Gastrocnemius medialis (tissue), 4 donors: Measurements from ENCODE around the gene USP16. TPM values are rescaled to one million over a fixed set of nuclear protein-coding genes. Genes with fewer than 3 reads are reported as not detected.
A peak's percentile ranks its signal among the peaks of the same experiment; 100 is the strongest.
"Not testable (repeated sequence)": the region's sequence is repeated elsewhere in the genome, so short reads cannot be mapped to it uniquely, and the experiment has no call there.

Experiments
- ATAC-seq, 2 donors: fragments of 150-250 bp; one replicate each; pipeline ENCODE4 v1.9.1; 2016
- DNase-seq, 2 donors: peaks; one replicate each; pipeline ENCODE4 v3.0.0-alpha.2; 2019
- H3K27ac ChIP-seq, 4 donors: fragments of 200-600 bp; sonication (generic); 1 replicate in 1 of 4; 2 replicates in 3 of 4; pipeline ENCODE4 v1.5.1; 2016 to 2018; ENCODE audit warnings: mild to moderate bottlenecking in 2 of 4, moderate library complexity in 1 of 4
- H3K27me3 ChIP-seq, 3 donors: fragments of 200-600 bp; sonication (generic) in 2 of 3; 1 replicate in 1 of 3; 2 replicates in 2 of 3; pipeline versions ENCODE4 v1.5.1 to v1.6.0; 2016 to 2019; ENCODE audit warnings: mild to moderate bottlenecking in 1 of 3, moderate library complexity in 1 of 3
- H3K36me3 ChIP-seq, 2 donors: fragments of 200-600 bp; sonication (generic) in 1 of 2; one replicate each; pipeline ENCODE4 v1.5.1; 2017 to 2018
- H3K4me1 ChIP-seq, 2 donors: fragments of 200-600 bp; sonication (generic) in 1 of 2; one replicate each; pipeline ENCODE4 v1.5.1; 2016 to 2017; ENCODE audit warnings: mild to moderate bottlenecking in 2 of 2
- H3K4me3 ChIP-seq, 4 donors: fragments of 200-600 bp; sonication (generic) in 3 of 4; 1 replicate in 1 of 4; 2 replicates in 3 of 4; pipeline ENCODE4 v1.5.1; 2016 to 2019; ENCODE audit warnings: mild to moderate bottlenecking in 2 of 4
- H3K9me3 ChIP-seq, 3 donors: fragments of 200-600 bp; sonication (generic) in 2 of 3; 1 replicate in 1 of 3; 2 replicates in 2 of 3; pipeline ENCODE4 v1.5.1; 2016 to 2019
- CTCF ChIP-seq, 5 experiments: fragments of 450-650 bp in 3 of 5; fragments of 200-600 bp in 2 of 5; sonication (generic) in 2 of 5; IDR thresholded peaks in 4 of 5; conservative IDR thresholded peaks in 1 of 5; 1 replicate in 4 of 5; 2 replicates in 1 of 5; pipeline ENCODE4 v1.5.1; 2016 to 2019; ENCODE audit warnings: antibody characterized with exemption in 5 of 5, mild to moderate bottlenecking in 3 of 5, moderate library complexity in 3 of 5
- POLR2A ChIP-seq, 2 donors: fragments of 450-650 bp; IDR thresholded peaks; one replicate each; pipeline ENCODE4 v1.6.1; 2017; ENCODE audit warnings: antibody characterized with exemption in 2 of 2, mild to moderate bottlenecking in 2 of 2, moderate library complexity in 2 of 2
- in situ Hi-C, 4 donors: fragments of 200-750 bp; cut with MboI; loops; one replicate each; pipeline versions ENCODE4 v1.15.0 to v1.8.0; 2017; ENCODE audit warnings: low sequenced_read_pairs in 4 of 4
- intact Hi-C: fragments of 100-400 bp; cut with DNase I; formaldehyde crosslinking; loops from one replicate; pipeline ENCODE4 v1.15.1; 2023; ENCODE audit warnings: low total_unique reads
- total RNA-seq, 4 donors: library from RNA; depleted of rRNA; stranded (reverse); fragments of >200 nt; gene quantifications; one replicate each; pipeline versions ENCODE4 v1.1.0 to v1.2.3, GENCODE V29; 2016

Gene USP16
- 10 to 100 TPM; 25.0 to 37.2 (median 32.1) TPM for total RNA-seq

GRCh38 chr21:29024474-29025327, at the start of gene USP16:
USP16 (plus strand) TSS chr21:29024668; CDS start chr21:29027914, 3,246 bp downstream.
- intact Hi-C loops: loop anchor here (1.0 kb wide), 3 partner anchors 22 to 49 kb away; partner anchors contain the start of genes CCT8 and LTN1
- Histone ChIP-seq H3K4me1 (peaks cover 19 to 28% of the 10 kb centered on the region in 2 donors), H3K27me3 (no peaks in the 10 kb centered on the region), H3K27ac (peak within 1 kb of the TSS; percentile 95 to 99 (median 97)), H3K9me3 (no peaks in the 10 kb centered on the region), H3K36me3 (peaks cover 0 to 13% of the 10 kb centered on the region in 2 donors), H3K4me3 (peak within 1 kb of the TSS; percentile 66 to 87 (median 79))
- in situ Hi-C loops: no loop called here
- ATAC-seq (peak; percentile 99 to 100), DNase-seq (peak; percentile 96 to 98)
- TF ChIP-seq CTCF (IDR thresholded peaks at IDR 0.05 in 4 of 5, conservative IDR thresholded peaks at IDR 0.05 in 1 of 5) (peak in 4 of 5 experiments; percentile 35 to 45 (median 41)), POLR2A (IDR thresholded peaks at IDR 0.05) (peak; percentile 37 to 41)

GRCh38 chr21:28975397-28975796, 49.1 kb upstream of the USP16 start:
- Histone ChIP-seq H3K9me3 (no peaks in the 10 kb centered on the region), H3K27me3 (no peaks in the 10 kb centered on the region), H3K4me1 (peaks cover 18 to 24% of the 10 kb centered on the region in 2 donors), H3K27ac (peak overlapping the region; percentile 40 to 74 (median 52)), H3K36me3 (peaks cover 0 to 24% of the 10 kb centered on the region in 2 donors), H3K4me3 (no peak overlapping the region)
- in situ Hi-C loops: no loop called here
- ATAC-seq: peak; percentile 85 to 95
- no peak for TF ChIP-seq POLR2A (IDR thresholded peaks at IDR 0.05)
- DNase-seq: no peak
- intact Hi-C loops: no loop called here

GRCh38 chr21:28979092-28979491, 45.4 kb upstream of the USP16 start:
- TF ChIP-seq POLR2A (IDR thresholded peaks at IDR 0.05): no peak
- TF ChIP-seq CTCF (IDR thresholded peaks at IDR 0.05 in 4 of 5, conservative IDR thresholded peaks at IDR 0.05 in 1 of 5): no peak
- intact Hi-C loops: no loop called here
- ATAC-seq (no peak), DNase-seq (no peak)
- in situ Hi-C loops: no loop called here
- H3K27ac ChIP-seq: no peak overlapping the region
- H3K36me3 ChIP-seq: peaks cover 0 to 52% of the 10 kb centered on the region in 2 donors
- no peaks in the 10 kb centered on the region for H3K27me3 ChIP-seq
- H3K9me3 ChIP-seq: no peaks in the 10 kb centered on the region
- no peak overlapping the region for H3K4me3 ChIP-seq
- peaks cover 16 to 18% of the 10 kb centered on the region in 2 donors for H3K4me1 ChIP-seq

- TF ChIP-seq POLR2A (IDR thresholded peaks at IDR 0.05): no peak
- TF ChIP-seq CTCF (IDR thresholded peaks at IDR 0.05 in 4 of 5, conservative IDR thresholded peaks at IDR 0.05 in 1 of 5): no peak
- H3K27ac ChIP-seq: no peak overlapping the region
- intact Hi-C loops (no loop called here), in situ Hi-C loops (no loop called here)
- H3K4me1 ChIP-seq: no peaks in the 10 kb centered on the region
- no peaks in the 10 kb centered on the region for H3K27me3 ChIP-seq
- ATAC-seq (no peak), DNase-seq (no peak)
- peaks cover 0 to 72% of the 10 kb centered on the region in 2 donors for H3K36me3 ChIP-seq
- H3K4me3 ChIP-seq: no peak overlapping the region
- H3K9me3 ChIP-seq: no peaks in the 10 kb centered on the region
Observed at GRCh38 chr21:28982637-28983036, 41.8 kb upstream of the USP16 start.

- TF ChIP-seq CTCF (IDR thresholded peaks at IDR 0.05 in 4 of 5, conservative IDR thresholded peaks at IDR 0.05 in 1 of 5): no peak
- no peak for TF ChIP-seq POLR2A (IDR thresholded peaks at IDR 0.05)
- H3K27me3 ChIP-seq: no peaks in the 10 kb centered on the region
- peaks cover 0 to 44% of the 10 kb centered on the region in 2 donors for H3K36me3 ChIP-seq
- DNase-seq: no peak
- peaks cover 13 to 18% of the 10 kb centered on the region in 2 donors for H3K4me1 ChIP-seq
- in situ Hi-C loops (no loop called here), intact Hi-C loops (no loop called here)
- no peak for ATAC-seq
- no peak overlapping the region for H3K4me3 ChIP-seq
- H3K27ac ChIP-seq: no peak overlapping the region
- H3K9me3 ChIP-seq: no peaks in the 10 kb centered on the region
Observed at GRCh38 chr21:28986677-28987076, 37.8 kb upstream of the USP16 start.

- ATAC-seq, H3K4me3 ChIP-seq, H3K27me3 ChIP-seq, intact Hi-C loops, H3K9me3 ChIP-seq, in situ Hi-C loops, H3K27ac ChIP-seq, DNase-seq: not testable (repeated sequence)
- peaks cover 0 to 29% of the 10 kb centered on the region in 2 donors for H3K36me3 ChIP-seq
- H3K4me1 ChIP-seq: peaks cover 17 to 23% of the 10 kb centered on the region in 2 donors
Observed at GRCh38 chr21:28988146-28988545, 36.3 kb upstream of the USP16 start.
